ENCODE data around the gene PCCA. TPM values are rescaled to one million over a fixed set of nuclear protein-coding genes. Genes with fewer than 3 reads are reported as not detected.

The PCCA gene
- total RNA-seq, 4 donors from 2014 or later, result 29.5 to 55.5 (median 38.3) TPM

- TF ChIP-seq EP300 (IDR thresholded peaks at IDR 0.05), result peak in 1 of 2 donors; percentile 40
- TF ChIP-seq, protein P1, sequence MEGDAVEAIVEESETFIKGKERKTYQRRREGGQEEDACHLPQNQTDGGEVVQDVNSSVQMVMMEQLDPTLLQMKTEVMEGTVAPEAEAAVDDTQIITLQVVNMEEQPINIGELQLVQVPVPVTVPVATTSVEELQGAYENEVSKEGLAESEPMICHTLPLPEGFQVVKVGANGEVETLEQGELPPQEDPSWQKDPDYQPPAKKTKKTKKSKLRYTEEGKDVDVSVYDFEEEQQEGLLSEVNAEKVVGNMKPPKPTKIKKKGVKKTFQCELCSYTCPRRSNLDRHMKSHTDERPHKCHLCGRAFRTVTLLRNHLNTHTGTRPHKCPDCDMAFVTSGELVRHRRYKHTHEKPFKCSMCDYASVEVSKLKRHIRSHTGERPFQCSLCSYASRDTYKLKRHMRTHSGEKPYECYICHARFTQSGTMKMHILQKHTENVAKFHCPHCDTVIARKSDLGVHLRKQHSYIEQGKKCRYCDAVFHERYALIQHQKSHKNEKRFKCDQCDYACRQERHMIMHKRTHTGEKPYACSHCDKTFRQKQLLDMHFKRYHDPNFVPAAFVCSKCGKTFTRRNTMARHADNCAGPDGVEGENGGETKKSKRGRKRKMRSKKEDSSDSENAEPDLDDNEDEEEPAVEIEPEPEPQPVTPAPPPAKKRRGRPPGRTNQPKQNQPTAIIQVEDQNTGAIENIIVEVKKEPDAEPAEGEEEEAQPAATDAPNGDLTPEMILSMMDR (IDR thresholded peaks at IDR 0.05), result no peak
- no peaks in the 10 kb centered on the region for H3K27me3 ChIP-seq
- H3K4me1 ChIP-seq, result peaks cover 0 to 9% (median 0%) of the 10 kb centered on the region in 4 donors
- H3K4me3 ChIP-seq, result no peak overlapping the region
- peaks cover 0 to 73% (median 0%) of the 10 kb centered on the region in 3 donors for H3K36me3 ChIP-seq
- 64 to 69% methylated on average over 11 of the region's 11 CpGs for WGBS, 2 donors
- H3K9me3 ChIP-seq, result peaks cover 0 to 7% (median 0%) of the 10 kb centered on the region in 4 donors
- DNase-seq (ENCODE audit: low spot score in 2 of 2), result peak in 1 of 2 donors; percentile 58
- no peak overlapping the region for H3K27ac ChIP-seq
Measured at GRCh38 chr13:100530671-100531213, 441.8 kb downstream of the PCCA start.

DNA sequence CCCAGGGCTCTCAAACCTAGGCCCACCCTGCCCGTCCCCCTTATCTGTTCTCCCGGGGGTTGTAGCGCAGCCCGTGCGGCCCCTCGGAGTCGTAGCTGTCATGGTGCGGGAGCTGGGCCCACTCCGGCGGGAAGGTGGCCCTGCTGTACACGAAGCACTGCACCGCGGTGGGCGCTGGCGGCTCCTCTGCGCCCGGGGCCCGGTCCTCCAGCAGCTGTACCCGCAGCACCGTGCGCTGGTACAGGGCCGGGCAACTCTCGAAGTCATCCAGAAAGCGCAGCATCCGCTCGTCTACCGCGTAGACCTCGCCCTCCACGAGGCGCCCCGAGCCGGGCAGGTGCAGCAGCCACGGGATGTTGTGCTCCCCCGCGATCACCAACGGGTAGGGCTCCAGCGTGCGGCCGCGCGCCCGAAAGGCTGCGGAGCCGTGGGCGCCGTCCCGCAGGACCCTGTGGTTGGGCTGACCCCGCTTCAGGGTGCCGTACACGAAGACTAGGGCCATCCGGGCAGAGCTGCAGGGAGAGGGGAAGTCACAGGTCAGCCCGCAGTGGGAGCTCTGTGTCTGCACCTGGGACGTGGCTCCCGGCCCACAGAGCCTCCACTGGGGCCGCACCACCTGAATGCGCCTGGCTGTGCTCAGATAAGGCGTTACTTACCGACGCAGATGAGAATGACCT is 443.3 kb downstream of the PCCA start:
- Histone ChIP-seq H3K9me3 (peaks cover 0 to 7% (median 0%) of the 10 kb centered on the region in 4 donors), H3K27ac (no peak overlapping the region), H3K36me3 (peaks cover 0 to 67% (median 0%) of the 10 kb centered on the region in 3 donors), H3K27me3 (no peaks in the 10 kb centered on the region), H3K4me1 (peaks cover 0 to 12% (median 0%) of the 10 kb centered on the region in 4 donors), H3K4me3 (no peak overlapping the region)
- DNase-seq (ENCODE audit: low spot score in 2 of 2), result no peak
- 96 to 98% methylated on average over 38 to 59 of the region's 60 CpGs for WGBS, 2 donors
- no peak for TF ChIP-seq EP300 (IDR thresholded peaks at IDR 0.05)
- no peak for TF ChIP-seq POLR2A (IDR thresholded peaks at IDR 0.05)
- TF ChIP-seq, protein P1 (IDR thresholded peaks at IDR 0.05), result no peak

DNA sequence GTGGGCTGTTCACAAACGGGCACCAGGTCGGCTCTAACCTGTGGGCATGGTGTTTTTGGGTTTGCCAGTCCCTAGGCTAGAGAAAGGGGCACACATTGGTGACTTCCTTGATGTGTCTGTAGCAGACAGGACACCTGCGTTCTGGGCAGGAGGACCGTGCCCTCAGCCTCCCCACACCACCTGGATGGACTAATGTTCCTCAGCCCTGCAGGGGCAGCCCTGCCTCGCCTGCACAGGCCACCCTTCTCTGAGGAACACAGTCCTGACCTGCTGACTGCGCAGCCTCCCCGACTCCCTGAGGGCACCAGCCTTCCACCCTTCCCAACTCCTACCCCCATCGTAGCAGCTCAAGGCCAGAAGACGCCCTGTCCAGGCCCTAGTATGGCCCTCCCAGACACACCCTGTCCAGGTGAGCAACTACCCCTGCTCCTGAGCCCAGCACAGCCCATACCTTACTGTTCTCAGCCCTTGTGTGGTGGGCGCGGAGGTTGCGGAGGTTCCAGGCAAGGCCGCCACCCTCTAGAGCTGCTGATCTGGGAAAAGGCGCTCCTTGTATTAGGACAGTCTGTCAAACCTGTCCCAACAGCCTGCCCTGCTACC is 444.0 kb downstream of the PCCA start:
- Histone ChIP-seq H3K9me3 (peaks cover 0 to 7% (median 0%) of the 10 kb centered on the region in 4 donors), H3K27me3 (no peaks in the 10 kb centered on the region), H3K4me1 (peaks cover 0 to 12% (median 0%) of the 10 kb centered on the region in 4 donors), H3K27ac (no peak overlapping the region), H3K4me3 (no peak overlapping the region), H3K36me3 (peaks cover 0 to 64% (median 0%) of the 10 kb centered on the region in 3 donors)
- no peak for TF ChIP-seq EP300 (IDR thresholded peaks at IDR 0.05)
- TF ChIP-seq POLR2A (IDR thresholded peaks at IDR 0.05), result no peak
- TF ChIP-seq, protein P1 (IDR thresholded peaks at IDR 0.05), result no peak
- no peak for DNase-seq (ENCODE audit: low spot score in 2 of 2)
- WGBS, 2 donors, result 95 to 99% methylated on average over 13 of the region's 14 CpGs

- TF ChIP-seq POLR2A (IDR thresholded peaks at IDR 0.05) (no peak), EP300 (IDR thresholded peaks at IDR 0.05) (no peak)
- TF ChIP-seq, protein P1 (IDR thresholded peaks at IDR 0.05), result no peak
- H3K9me3 ChIP-seq, result peaks cover 0 to 7% (median 0%) of the 10 kb centered on the region in 4 donors
- no peak overlapping the region for H3K4me3 ChIP-seq
- H3K27ac ChIP-seq, result no peak overlapping the region
- WGBS, 2 donors, result 91 to 94% methylated on average over 19 of the region's 19 CpGs
- no peaks in the 10 kb centered on the region for H3K27me3 ChIP-seq
- H3K36me3 ChIP-seq, result peaks cover 0 to 63% (median 0%) of the 10 kb centered on the region in 3 donors
- no peak for DNase-seq (ENCODE audit: low spot score in 2 of 2)
- peaks cover 0 to 12% (median 0%) of the 10 kb centered on the region in 4 donors for H3K4me1 ChIP-seq
Measured at GRCh38 chr13:100533588-100534041, 444.7 kb downstream of the PCCA start.

Measured in tibial nerve (tissue), 4 donors.